GM19193 (cell line): Measurements from ENCODE around the gene GATAD1.
"Not testable (repeated sequence)": the region's sequence is repeated elsewhere in the genome, so short reads cannot be mapped to it uniquely, and the experiment has no call there.

Experiments
- POLR2A ChIP-seq: IDR thresholded peaks from 4 replicates; pipeline ENCODE4 v1.6.1; 2011; ENCODE audit not compliant: insufficient read depth, insufficient read length; ENCODE audit errors: extremely low read depth

The GATAD1 gene

DNA sequence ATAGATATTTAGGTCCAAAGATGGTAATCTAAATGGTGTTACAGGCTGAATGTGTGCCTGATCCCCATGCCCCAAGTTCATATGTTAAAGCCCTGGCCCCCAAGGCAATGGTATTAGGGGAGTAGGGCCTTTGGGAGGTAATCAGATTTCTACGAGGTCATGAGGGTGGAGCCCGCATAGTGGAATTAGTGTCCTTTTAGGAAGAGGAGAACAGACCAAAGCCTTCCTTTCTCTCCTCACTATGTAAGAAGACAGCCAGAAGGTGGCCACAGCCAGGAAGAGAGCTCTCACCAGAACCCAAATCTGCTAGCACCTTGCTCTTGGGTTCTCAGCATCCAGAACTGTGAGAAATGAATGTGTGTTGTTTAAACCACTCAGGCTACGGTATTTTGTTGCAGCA, 15.3 kb downstream of the GATAD1 start:
- no peak for TF ChIP-seq POLR2A

- TF ChIP-seq POLR2A: no peak
Observed at GRCh38 chr7:92464515-92464914, 17.2 kb downstream of the GATAD1 start.

DNA sequence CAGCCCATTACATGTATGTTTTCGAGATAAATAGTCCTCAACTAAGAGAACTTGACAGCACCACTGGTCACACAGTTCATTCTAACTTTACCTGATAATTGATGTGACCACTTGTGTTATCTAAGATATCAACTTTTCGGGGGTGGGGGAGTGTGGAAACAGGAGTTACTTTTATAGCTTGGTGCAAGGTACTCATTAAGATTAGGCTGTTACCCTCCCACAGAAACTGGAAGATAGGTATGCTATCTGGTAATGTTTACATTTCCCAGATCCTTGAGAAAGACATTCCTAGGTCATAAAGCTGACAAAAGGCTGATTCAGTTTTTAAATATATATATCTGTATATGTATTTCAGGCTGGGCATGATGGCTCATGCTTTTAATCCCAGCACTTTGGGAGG, 19.4 kb downstream of the GATAD1 start:
- no peak for TF ChIP-seq POLR2A

GRCh38 chr7:92477681-92478080, 30.4 kb downstream of the GATAD1 start, which contains the start of gene ERVW-1:
TSS of gene ERVW-1 (minus strand) at chr7:92477946. CDS start at chr7:92470381, 7,565 bp downstream.
- TF ChIP-seq POLR2A: not testable (repeated sequence)

DNA sequence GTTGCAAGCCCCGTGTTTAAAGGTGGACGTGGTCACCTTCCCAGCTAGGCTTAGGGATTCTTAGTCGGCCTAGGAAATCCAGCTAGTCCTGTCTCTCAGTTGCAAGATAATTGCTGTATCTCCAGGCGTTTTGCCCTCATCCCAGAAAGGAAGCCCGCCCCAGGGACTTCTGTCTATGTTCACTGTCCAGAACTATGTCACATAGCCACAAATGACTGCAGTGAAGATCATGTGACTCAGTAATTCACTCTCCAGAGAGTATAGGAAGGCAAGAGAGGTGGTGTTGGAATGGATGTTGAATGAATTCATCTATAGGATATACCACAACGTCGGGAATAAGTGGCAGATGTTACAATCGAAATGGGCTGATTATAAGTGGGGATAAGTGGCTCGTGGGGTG, 30.8 kb downstream of the GATAD1 start:
- no peak for TF ChIP-seq POLR2A

DNA sequence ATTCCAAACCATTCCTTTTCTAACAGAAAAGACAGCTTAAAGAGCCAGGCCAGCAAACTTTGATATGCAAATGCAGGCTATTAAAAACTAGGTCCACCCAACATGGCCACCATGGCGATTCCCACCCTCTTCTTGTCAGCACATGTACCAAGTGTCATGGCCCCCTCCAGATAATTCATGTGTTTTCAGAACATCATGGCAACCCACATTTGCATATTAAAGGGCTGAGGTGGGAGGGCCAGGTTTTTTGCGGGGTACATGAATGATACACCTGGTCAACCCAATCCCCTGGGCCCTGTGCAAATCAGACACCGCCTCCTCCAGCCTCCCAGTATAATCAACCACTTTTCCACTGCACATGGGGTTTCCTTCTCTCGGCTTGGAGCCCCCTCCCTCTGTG, 31.4 kb downstream of the GATAD1 start:
- no peak for TF ChIP-seq POLR2A

GRCh38 chr7:92485267-92485892, 38.1 kb downstream of the GATAD1 start:
- no peak for TF ChIP-seq POLR2A

DNA sequence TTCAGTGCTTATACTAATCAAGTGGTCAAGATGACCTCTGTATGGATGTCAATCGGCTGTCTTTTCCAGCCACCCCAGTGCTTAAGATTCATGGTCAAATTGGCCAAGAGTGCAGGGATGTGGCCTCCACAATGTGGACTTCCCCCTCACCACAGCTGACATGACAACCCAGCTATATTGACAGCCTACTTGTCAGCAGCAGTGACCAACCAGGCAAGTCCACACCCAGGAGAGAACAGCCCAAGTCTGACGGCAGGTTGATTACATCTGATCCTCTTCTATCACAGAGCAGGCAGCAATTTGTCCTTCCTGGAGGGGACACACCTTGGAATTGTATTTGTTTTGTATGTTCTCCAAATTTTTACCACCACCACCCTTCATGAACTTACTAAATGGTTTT, 38.7 kb downstream of the GATAD1 start:
- TF ChIP-seq POLR2A: no peak

- no peak for TF ChIP-seq POLR2A
Observed at GRCh38 chr7:92487804-92488203, 40.5 kb downstream of the GATAD1 start.

DNA sequence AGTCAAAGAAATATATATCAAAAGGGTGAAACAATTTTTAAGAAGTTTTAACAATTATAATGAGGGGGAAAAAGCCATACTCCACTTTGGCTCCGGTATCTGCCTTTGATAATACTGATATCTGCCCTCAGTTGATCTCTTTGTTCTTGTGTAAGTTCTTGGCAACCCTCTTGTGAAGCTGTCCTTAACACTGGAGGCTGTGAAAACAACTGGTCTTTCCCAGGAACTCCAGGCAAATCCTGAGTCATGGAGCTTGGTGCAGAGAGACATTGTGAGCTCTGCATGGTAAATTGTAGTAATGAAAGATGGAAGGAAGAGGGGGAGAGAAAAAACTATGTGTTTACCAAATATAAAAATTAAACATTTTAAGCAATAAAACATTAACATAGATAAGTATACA, 42.4 kb downstream of the GATAD1 start:
- TF ChIP-seq POLR2A: no peak

DNA sequence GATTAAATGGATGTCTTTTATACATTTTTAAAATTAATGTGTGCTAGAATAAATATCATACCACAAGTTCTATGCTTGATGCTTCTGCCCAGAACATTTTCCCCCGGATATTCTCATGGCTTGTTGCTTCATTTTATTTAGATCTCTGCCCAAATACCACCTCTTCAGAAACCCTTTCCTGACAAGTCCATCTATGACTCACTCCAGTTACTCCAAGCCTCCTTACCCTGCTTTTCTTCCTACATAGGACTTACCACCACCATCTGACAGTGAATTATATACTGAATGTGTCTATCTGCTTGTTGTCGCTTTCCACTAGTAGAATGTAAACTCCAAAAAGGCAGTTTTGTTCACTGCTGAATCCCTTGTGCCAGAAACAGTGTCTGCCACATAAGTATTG, 49.6 kb downstream of the GATAD1 start:
- no peak for TF ChIP-seq POLR2A

DNA sequence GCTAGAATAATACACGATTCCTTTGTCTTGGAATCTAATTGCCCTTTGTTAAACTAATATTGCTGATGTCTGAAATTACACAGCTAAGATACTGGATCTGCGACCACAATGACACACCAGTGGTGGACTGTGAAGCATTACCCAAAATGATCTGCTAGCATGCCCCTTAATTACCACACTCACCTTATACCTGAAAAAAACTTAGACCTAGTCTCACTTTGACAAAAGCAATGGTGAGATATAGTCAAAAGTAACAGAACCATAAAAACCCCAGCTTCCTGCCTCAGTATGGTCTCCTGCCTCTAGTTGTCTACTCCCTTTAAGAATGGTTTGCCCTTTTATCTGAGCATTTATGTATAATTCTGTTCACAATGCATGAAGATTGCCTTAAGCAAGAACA, 51.3 kb downstream of the GATAD1 start:
- no peak for TF ChIP-seq POLR2A

- no peak for TF ChIP-seq POLR2A
Observed at GRCh38 chr7:92503767-92504166, 56.5 kb downstream of the GATAD1 start.

GRCh38 chr7:92504563-92504962, 57.3 kb downstream of the GATAD1 start:
- no peak for TF ChIP-seq POLR2A

DNA sequence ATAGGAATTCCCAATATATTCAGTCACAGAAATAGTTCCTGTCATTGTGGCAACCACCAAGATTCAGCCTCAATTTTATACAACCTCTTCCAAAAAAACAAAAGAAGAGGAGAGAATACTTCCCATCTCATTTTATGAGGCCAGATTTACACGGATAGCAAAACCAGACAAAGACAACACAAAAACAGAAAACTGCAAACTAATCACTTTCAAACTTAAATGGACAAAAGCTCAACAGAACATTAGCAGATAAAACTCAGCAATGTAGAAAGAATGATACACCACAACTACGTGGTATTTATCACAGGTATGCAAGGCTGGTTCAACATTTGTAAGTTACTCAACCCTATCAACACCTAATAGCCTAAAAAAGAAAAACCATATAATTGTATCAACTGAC, 59.1 kb downstream of the GATAD1 start:
- TF ChIP-seq POLR2A: no peak

DNA sequence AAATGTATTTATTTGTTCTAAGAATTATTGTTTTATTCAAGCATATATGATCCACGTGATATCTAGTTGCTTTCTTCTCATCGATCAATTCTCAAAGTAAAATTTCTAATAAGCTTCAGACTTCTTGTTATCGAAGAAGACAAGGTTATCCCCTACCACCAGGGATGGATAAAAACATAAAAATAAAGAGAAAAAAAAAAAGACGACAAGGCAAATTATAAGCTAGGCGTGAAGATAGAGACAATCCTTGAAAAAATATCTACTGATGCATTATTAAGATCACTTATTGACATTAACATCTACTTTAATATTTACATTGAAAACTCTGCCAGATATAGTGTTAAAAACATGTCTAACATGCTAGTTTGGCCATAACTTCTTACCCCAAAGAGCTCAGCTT, 61.7 kb downstream of the GATAD1 start:
- no peak for TF ChIP-seq POLR2A
